ENCODE results near the gene KCNG3.

Gene KCNG3

GRCh38 chr2:42425697-42426096 is 68.1 kb downstream of the KCNG3 start:
- Histone ChIP-seq H3K9me3 (ENCODE audit: control insufficient read depth in 2 of 2, low read length in 2 of 2) (no peaks in the 10 kb centered on the region), H3K27ac (ENCODE audit: low read length) (no peak overlapping the region), H3K36me3 (ENCODE audit: control insufficient read depth in 2 of 2, insufficient read depth in 2 of 2, low read length in 2 of 2) (no peaks in the 10 kb centered on the region), H3K4me1 (ENCODE audit: control insufficient read depth, insufficient read depth, low read length) (no peaks in the 10 kb centered on the region), H3K27me3 (ENCODE audit: control insufficient read depth in 1 of 2, insufficient read depth in 2 of 2, low read length in 2 of 2) (no peaks in the 10 kb centered on the region), H3K9ac (ENCODE audit: low read length in 2 of 2) (no peak overlapping the region), H3K4me3 (ENCODE audit: low read length in 2 of 2) (no peak overlapping the region)

- H3K4me1 ChIP-seq (ENCODE audit: control insufficient read depth, insufficient read depth, low read length) = no peaks in the 10 kb centered on the region
These were observed 69.7 kb downstream of the KCNG3 start for GRCh38 chr2:42424033-42424432.

GRCh38 chr2:42421601-42422239 is 72.1 kb downstream of the KCNG3 start:
- Histone ChIP-seq H3K9me3 (ENCODE audit: control insufficient read depth in 2 of 2, low read length in 2 of 2) (no peaks in the 10 kb centered on the region), H3K27ac (ENCODE audit: low read length) (no peak overlapping the region), H3K36me3 (ENCODE audit: control insufficient read depth in 2 of 2, insufficient read depth in 2 of 2, low read length in 2 of 2) (no peaks in the 10 kb centered on the region), H3K9ac (ENCODE audit: low read length in 2 of 2) (no peak overlapping the region), H3K4me3 (ENCODE audit: low read length in 2 of 2) (no peak overlapping the region), H3K4me1 (ENCODE audit: control insufficient read depth, insufficient read depth, low read length) (no peaks in the 10 kb centered on the region), H3K27me3 (ENCODE audit: control insufficient read depth in 1 of 2, insufficient read depth in 2 of 2, low read length in 2 of 2) (no peaks in the 10 kb centered on the region)

More at GRCh38 chr2:42424033-42424432, 69.7 kb downstream of the KCNG3 start:
- no peak overlapping the region for H3K9ac ChIP-seq (ENCODE audit: low read length in 2 of 2)
- no peak overlapping the region for H3K4me3 ChIP-seq (ENCODE audit: low read length in 2 of 2)
- H3K36me3 ChIP-seq (ENCODE audit: control insufficient read depth in 2 of 2, insufficient read depth in 2 of 2, low read length in 2 of 2) = no peaks in the 10 kb centered on the region
- H3K27ac ChIP-seq (ENCODE audit: low read length) = no peak overlapping the region
- no peaks in the 10 kb centered on the region for H3K27me3 ChIP-seq (ENCODE audit: control insufficient read depth in 1 of 2, insufficient read depth in 2 of 2, low read length in 2 of 2)
- no peaks in the 10 kb centered on the region for H3K9me3 ChIP-seq (ENCODE audit: control insufficient read depth in 2 of 2, low read length in 2 of 2)

GRCh38 chr2:42421157-42421485 is 72.7 kb downstream of the KCNG3 start:
- no peak overlapping the region for H3K27ac ChIP-seq (ENCODE audit: low read length)
- H3K4me3 ChIP-seq (ENCODE audit: low read length in 2 of 2) = no peak overlapping the region

GRCh38 chr2:42414648-42415047 is 79.1 kb downstream of the KCNG3 start:
- Histone ChIP-seq H3K27ac (ENCODE audit: low read length) (no peak overlapping the region), H3K4me3 (ENCODE audit: low read length in 2 of 2) (no peak overlapping the region)

More at GRCh38 chr2:42421157-42421485, 72.7 kb downstream of the KCNG3 start:
- no peaks in the 10 kb centered on the region for H3K27me3 ChIP-seq (ENCODE audit: control insufficient read depth in 1 of 2, insufficient read depth in 2 of 2, low read length in 2 of 2)
- no peaks in the 10 kb centered on the region for H3K4me1 ChIP-seq (ENCODE audit: control insufficient read depth, insufficient read depth, low read length)
- no peak overlapping the region for H3K9ac ChIP-seq (ENCODE audit: low read length in 2 of 2)
- no peaks in the 10 kb centered on the region for H3K36me3 ChIP-seq (ENCODE audit: control insufficient read depth in 2 of 2, insufficient read depth in 2 of 2, low read length in 2 of 2)
- H3K9me3 ChIP-seq (ENCODE audit: control insufficient read depth in 2 of 2, low read length in 2 of 2) = no peaks in the 10 kb centered on the region

GRCh38 chr2:42414158-42414557 is 79.6 kb downstream of the KCNG3 start:
- Histone ChIP-seq H3K4me1 (ENCODE audit: control insufficient read depth, insufficient read depth, low read length) (no peaks in the 10 kb centered on the region), H3K4me3 (ENCODE audit: low read length in 2 of 2) (no peak overlapping the region), H3K27me3 (ENCODE audit: control insufficient read depth in 1 of 2, insufficient read depth in 2 of 2, low read length in 2 of 2) (no peaks in the 10 kb centered on the region), H3K9ac (ENCODE audit: low read length in 2 of 2) (no peak overlapping the region), H3K27ac (ENCODE audit: low read length) (no peak overlapping the region), H3K36me3 (ENCODE audit: control insufficient read depth in 2 of 2, insufficient read depth in 2 of 2, low read length in 2 of 2) (no peaks in the 10 kb centered on the region), H3K9me3 (ENCODE audit: control insufficient read depth in 2 of 2, low read length in 2 of 2) (peaks cover 0 to 7% of the 10 kb centered on the region in 2 donors)

More at GRCh38 chr2:42414648-42415047, 79.1 kb downstream of the KCNG3 start:
- H3K9me3 ChIP-seq (ENCODE audit: control insufficient read depth in 2 of 2, low read length in 2 of 2) = peaks cover 0 to 7% of the 10 kb centered on the region in 2 donors
- H3K36me3 ChIP-seq (ENCODE audit: control insufficient read depth in 2 of 2, insufficient read depth in 2 of 2, low read length in 2 of 2) = no peaks in the 10 kb centered on the region
- no peak overlapping the region for H3K9ac ChIP-seq (ENCODE audit: low read length in 2 of 2)
- no peaks in the 10 kb centered on the region for H3K4me1 ChIP-seq (ENCODE audit: control insufficient read depth, insufficient read depth, low read length)
- H3K27me3 ChIP-seq (ENCODE audit: control insufficient read depth in 1 of 2, insufficient read depth in 2 of 2, low read length in 2 of 2) = no peaks in the 10 kb centered on the region

GRCh38 chr2:42410742-42411514 is 82.9 kb downstream of the KCNG3 start:
- H3K27me3 ChIP-seq (ENCODE audit: control insufficient read depth in 1 of 2, insufficient read depth in 2 of 2, low read length in 2 of 2) = no peaks in the 10 kb centered on the region
- no peaks in the 10 kb centered on the region for H3K4me1 ChIP-seq (ENCODE audit: control insufficient read depth, insufficient read depth, low read length)
- H3K36me3 ChIP-seq (ENCODE audit: control insufficient read depth in 2 of 2, insufficient read depth in 2 of 2, low read length in 2 of 2) = no peaks in the 10 kb centered on the region
- H3K4me3 ChIP-seq (ENCODE audit: low read length in 2 of 2) = no peak overlapping the region
- H3K9me3 ChIP-seq (ENCODE audit: control insufficient read depth in 2 of 2, low read length in 2 of 2) = peaks cover 0 to 7% of the 10 kb centered on the region in 2 donors
- H3K27ac ChIP-seq (ENCODE audit: low read length) = no peak overlapping the region
- H3K9ac ChIP-seq (ENCODE audit: low read length in 2 of 2) = no peak overlapping the region

- no peaks in the 10 kb centered on the region for H3K27me3 ChIP-seq (ENCODE audit: control insufficient read depth in 1 of 2, insufficient read depth in 2 of 2, low read length in 2 of 2)
These were observed 85.8 kb downstream of the KCNG3 start for GRCh38 chr2:42408009-42408408.

GRCh38 chr2:42407476-42407875 is 86.3 kb downstream of the KCNG3 start:
- H3K9ac ChIP-seq (ENCODE audit: low read length in 2 of 2) = no peak overlapping the region

More at GRCh38 chr2:42408009-42408408, 85.8 kb downstream of the KCNG3 start:
- Histone ChIP-seq H3K4me3 (ENCODE audit: low read length in 2 of 2) (no peak overlapping the region), H3K4me1 (ENCODE audit: control insufficient read depth, insufficient read depth, low read length) (no peaks in the 10 kb centered on the region), H3K9ac (ENCODE audit: low read length in 2 of 2) (no peak overlapping the region), H3K9me3 (ENCODE audit: control insufficient read depth in 2 of 2, low read length in 2 of 2) (no peaks in the 10 kb centered on the region), H3K27ac (ENCODE audit: low read length) (no peak overlapping the region), H3K36me3 (ENCODE audit: control insufficient read depth in 2 of 2, insufficient read depth in 2 of 2, low read length in 2 of 2) (no peaks in the 10 kb centered on the region)

GRCh38 chr2:42404676-42405075 is 89.1 kb downstream of the KCNG3 start:
- Histone ChIP-seq H3K9ac (ENCODE audit: low read length in 2 of 2) (no peak overlapping the region), H3K4me1 (ENCODE audit: control insufficient read depth, insufficient read depth, low read length) (no peaks in the 10 kb centered on the region), H3K27ac (ENCODE audit: low read length) (no peak overlapping the region), H3K4me3 (ENCODE audit: low read length in 2 of 2) (no peak overlapping the region), H3K27me3 (ENCODE audit: control insufficient read depth in 1 of 2, insufficient read depth in 2 of 2, low read length in 2 of 2) (no peaks in the 10 kb centered on the region), H3K36me3 (ENCODE audit: control insufficient read depth in 2 of 2, insufficient read depth in 2 of 2, low read length in 2 of 2) (no peaks in the 10 kb centered on the region), H3K9me3 (ENCODE audit: control insufficient read depth in 2 of 2, low read length in 2 of 2) (no peaks in the 10 kb centered on the region)

More at GRCh38 chr2:42407476-42407875, 86.3 kb downstream of the KCNG3 start:
- H3K27ac ChIP-seq (ENCODE audit: low read length) = no peak overlapping the region
- H3K4me1 ChIP-seq (ENCODE audit: control insufficient read depth, insufficient read depth, low read length) = no peaks in the 10 kb centered on the region
- H3K27me3 ChIP-seq (ENCODE audit: control insufficient read depth in 1 of 2, insufficient read depth in 2 of 2, low read length in 2 of 2) = no peaks in the 10 kb centered on the region
- H3K36me3 ChIP-seq (ENCODE audit: control insufficient read depth in 2 of 2, insufficient read depth in 2 of 2, low read length in 2 of 2) = no peaks in the 10 kb centered on the region
- H3K4me3 ChIP-seq (ENCODE audit: low read length in 2 of 2) = no peak overlapping the region
- no peaks in the 10 kb centered on the region for H3K9me3 ChIP-seq (ENCODE audit: control insufficient read depth in 2 of 2, low read length in 2 of 2)

- H3K4me3 ChIP-seq (ENCODE audit: low read length in 2 of 2) = no peak overlapping the region
- H3K9me3 ChIP-seq (ENCODE audit: control insufficient read depth in 2 of 2, low read length in 2 of 2) = no peaks in the 10 kb centered on the region
- no peaks in the 10 kb centered on the region for H3K36me3 ChIP-seq (ENCODE audit: control insufficient read depth in 2 of 2, insufficient read depth in 2 of 2, low read length in 2 of 2)
- no peaks in the 10 kb centered on the region for H3K27me3 ChIP-seq (ENCODE audit: control insufficient read depth in 1 of 2, insufficient read depth in 2 of 2, low read length in 2 of 2)
- H3K4me1 ChIP-seq (ENCODE audit: control insufficient read depth, insufficient read depth, low read length) = no peaks in the 10 kb centered on the region
- H3K9ac ChIP-seq (ENCODE audit: low read length in 2 of 2) = no peak overlapping the region
- H3K27ac ChIP-seq (ENCODE audit: low read length) = no peak overlapping the region
These were observed 92.0 kb downstream of the KCNG3 start for GRCh38 chr2:42401773-42402172.

Measured in stomach smooth muscle (tissue), 2 donors.